22Rv1 (cell line): Measurements from ENCODE around the gene TRIM36.

ENCODE experiments used
- H3K27ac ChIP-seq: fragments of 450-650 bp; 2 replicates; pipeline ENCODE4 v1.5.1; 2017
- ZFX ChIP-seq: fragments of 450-650 bp; IDR thresholded peaks from 2 replicates; pipeline ENCODE4 v1.6.1; 2017; ENCODE audit warnings: antibody characterized with exemption, borderline replicate concordance
- TF ChIP-seq, protein P1 (sequence below): fragments of 450-650 bp; IDR thresholded peaks from 2 replicates; pipeline ENCODE4 v1.5.1; 2017; ENCODE audit warnings: mild to moderate bottlenecking

Gene TRIM36

GRCh38 chr5:115136294-115136693 is 33.4 kb downstream of the TRIM36 start:
- H3K27ac ChIP-seq = no peak overlapping the region
- TF ChIP-seq ZFX = no peak
- TF ChIP-seq, protein P1, sequence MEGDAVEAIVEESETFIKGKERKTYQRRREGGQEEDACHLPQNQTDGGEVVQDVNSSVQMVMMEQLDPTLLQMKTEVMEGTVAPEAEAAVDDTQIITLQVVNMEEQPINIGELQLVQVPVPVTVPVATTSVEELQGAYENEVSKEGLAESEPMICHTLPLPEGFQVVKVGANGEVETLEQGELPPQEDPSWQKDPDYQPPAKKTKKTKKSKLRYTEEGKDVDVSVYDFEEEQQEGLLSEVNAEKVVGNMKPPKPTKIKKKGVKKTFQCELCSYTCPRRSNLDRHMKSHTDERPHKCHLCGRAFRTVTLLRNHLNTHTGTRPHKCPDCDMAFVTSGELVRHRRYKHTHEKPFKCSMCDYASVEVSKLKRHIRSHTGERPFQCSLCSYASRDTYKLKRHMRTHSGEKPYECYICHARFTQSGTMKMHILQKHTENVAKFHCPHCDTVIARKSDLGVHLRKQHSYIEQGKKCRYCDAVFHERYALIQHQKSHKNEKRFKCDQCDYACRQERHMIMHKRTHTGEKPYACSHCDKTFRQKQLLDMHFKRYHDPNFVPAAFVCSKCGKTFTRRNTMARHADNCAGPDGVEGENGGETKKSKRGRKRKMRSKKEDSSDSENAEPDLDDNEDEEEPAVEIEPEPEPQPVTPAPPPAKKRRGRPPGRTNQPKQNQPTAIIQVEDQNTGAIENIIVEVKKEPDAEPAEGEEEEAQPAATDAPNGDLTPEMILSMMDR = no peak

DNA sequence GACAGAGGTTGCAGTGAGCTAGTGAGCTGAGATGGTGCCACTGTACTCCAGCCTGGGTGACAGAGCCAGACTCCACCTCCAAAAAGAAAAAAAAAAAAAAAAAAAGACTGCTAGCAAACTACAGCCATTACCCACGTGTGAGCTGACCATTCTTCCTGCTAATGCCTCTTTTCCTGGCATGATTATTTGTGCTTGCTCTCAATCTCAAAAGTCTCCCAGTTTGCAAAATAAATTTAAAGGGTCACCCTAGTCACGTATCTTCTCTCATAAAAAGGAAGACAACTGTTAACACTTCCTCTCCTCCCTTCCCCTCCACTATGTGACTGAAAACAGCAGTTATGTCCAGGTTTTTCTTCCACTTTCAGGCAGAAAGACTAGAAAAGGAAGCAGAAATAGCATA is 37.2 kb downstream of the TRIM36 start:
- no peak for TF ChIP-seq ZFX
- TF ChIP-seq, protein P1 = no peak
- peak overlapping the region; percentile 3; the same call in 1 of the 2 replicates for H3K27ac ChIP-seq

GRCh38 chr5:115126303-115126702 is 43.4 kb downstream of the TRIM36 start:
- TF ChIP-seq, protein P1 = no peak
- H3K27ac ChIP-seq = no peak overlapping the region

DNA sequence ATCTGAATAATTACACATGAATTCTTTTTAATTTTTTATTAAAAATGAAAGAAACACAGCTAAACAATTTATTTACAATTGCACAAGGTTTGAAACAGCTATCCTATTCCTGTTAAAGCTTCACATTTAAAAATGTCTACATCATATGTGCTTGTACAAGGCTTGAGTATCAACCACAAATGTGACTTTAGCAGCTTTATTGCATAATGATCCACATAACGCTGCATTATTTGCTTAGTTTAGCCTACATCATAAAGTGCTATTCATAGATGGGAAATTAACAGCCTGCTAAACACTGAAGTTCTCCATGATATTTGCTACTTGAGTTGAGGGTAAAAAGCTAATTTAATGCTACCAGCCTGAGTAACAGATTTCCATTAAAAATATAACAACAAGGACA is 45.0 kb downstream of the TRIM36 start:
- H3K27ac ChIP-seq = no peak overlapping the region
- no peak for TF ChIP-seq ZFX
- TF ChIP-seq, protein P1 = no peak

DNA sequence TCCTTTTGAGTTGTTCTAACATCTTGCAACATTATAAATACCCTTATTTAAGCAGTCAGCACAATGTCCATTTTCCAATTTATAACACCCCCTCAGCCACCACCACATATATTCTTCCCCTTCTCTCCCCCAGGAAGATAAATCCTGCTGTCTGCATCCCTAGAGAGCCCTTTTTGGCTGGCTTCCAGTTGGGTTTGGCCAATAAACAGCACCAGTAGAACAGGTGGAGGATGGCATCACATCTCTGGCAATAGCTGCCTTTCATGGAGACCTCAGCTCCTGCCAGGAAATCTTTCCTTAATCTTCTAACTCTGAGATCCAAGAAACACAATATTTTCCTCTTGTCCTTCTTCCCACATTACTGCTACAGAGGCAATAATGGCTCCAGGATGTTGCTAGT is 53.7 kb downstream of the TRIM36 start:
- TF ChIP-seq ZFX = no peak
- TF ChIP-seq, protein P1 = no peak
- no peak overlapping the region for H3K27ac ChIP-seq

- TF ChIP-seq, protein P1 = no peak
- no peak for TF ChIP-seq ZFX
- H3K27ac ChIP-seq = no peak overlapping the region
Measured at GRCh38 chr5:115109840-115110239, 59.9 kb downstream of the TRIM36 start.

DNA sequence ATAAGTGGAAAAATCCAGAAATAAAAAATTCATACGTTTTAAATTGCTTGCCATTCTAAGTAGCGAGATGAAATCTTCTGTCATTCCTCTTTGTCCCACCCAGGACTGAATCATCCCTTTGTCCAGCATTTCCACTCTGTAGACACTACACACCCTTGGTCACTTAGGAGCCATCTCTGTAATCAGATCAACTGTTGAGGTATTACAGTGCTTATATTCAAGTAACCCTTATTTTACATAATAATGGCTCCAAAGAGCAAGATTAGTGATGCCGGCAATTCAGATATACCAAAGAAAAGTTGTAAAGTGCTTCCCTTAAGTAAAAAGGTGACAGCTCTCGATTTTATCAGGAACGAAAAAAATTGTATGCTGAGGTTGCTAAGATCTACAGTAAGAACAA is 60.4 kb downstream of the TRIM36 start:
- H3K27ac ChIP-seq = no peak overlapping the region
- TF ChIP-seq, protein P1 = no peak
- no peak for TF ChIP-seq ZFX
